NT2/D1 (cell line): Measurements from ENCODE around the gene CHN1.

Experiments
- YY1 ChIP-seq: IDR thresholded peaks from 2 replicates; pipeline ENCODE4 v1.6.1; 2011; ENCODE audit not compliant: insufficient read length, insufficient read depth
- ZNF274 ChIP-seq: IDR thresholded peaks from 2 replicates; pipeline ENCODE4 v1.6.1; 2011; ENCODE audit warnings: mild to moderate bottlenecking, low read depth, low read length

DNA sequence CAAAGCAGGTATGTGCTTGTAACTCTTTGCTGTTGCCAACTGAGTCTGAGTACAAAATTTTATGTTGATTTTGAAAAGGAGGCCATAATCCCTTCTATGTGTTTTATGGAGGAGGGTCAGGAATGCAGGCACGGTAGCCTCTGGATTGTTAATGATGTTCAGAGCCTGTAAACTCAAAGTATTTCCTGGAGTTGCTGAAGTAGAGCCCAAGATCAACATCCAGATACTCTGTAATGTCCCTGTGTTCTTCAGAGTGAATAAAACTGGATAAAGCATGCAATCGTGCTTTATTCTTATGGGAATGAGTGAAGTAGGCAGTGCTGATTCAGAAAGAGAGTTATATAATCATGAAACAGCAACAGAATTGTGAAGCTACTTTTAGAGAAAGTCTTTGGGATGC, 179.1 kb downstream of the CHN1 start:
- TF ChIP-seq ZNF274, result no peak
- TF ChIP-seq YY1, result no peak
